Dendritic cell treated with granulocyte-macrophage colony-stimulating factor and Interleukin-4, amounts not matched to agents 40 ng/mL and 50 ng/mL, for 4 days (primary cell): ENCODE results near the gene LAMC3.

Experiments used
- H3K27ac Mint-ChIP-seq: one replicate; pipeline ENCODE4 v1.8.0; 2022; ENCODE audit warnings: mild to moderate bottlenecking, mixed read lengths
- H3K27me3 Mint-ChIP-seq: one replicate; pipeline ENCODE4 v1.8.0; 2022; ENCODE audit warnings: mild to moderate bottlenecking, mixed read lengths
- H3K36me3 Mint-ChIP-seq: one replicate; pipeline ENCODE4 v1.8.0; 2022; ENCODE audit warnings: low read depth, mixed read lengths
- H3K4me1 Mint-ChIP-seq: one replicate; pipeline ENCODE4 v1.8.0; 2022; ENCODE audit warnings: low read depth, mixed read lengths
- H3K4me3 Mint-ChIP-seq: one replicate; pipeline ENCODE4 v1.8.0; 2022; ENCODE audit warnings: mild to moderate bottlenecking, moderate library complexity, mixed read lengths
- H3K9me3 Mint-ChIP-seq: one replicate; pipeline ENCODE4 v1.8.0; 2022; ENCODE audit warnings: mixed read lengths
- intact Hi-C: fragments of 100-400 bp; cut with micrococcal nuclease; formaldehyde crosslinking; loops from one replicate; pipeline ENCODE4 v1.15.0; 2022

LAMC3 gene

DNA sequence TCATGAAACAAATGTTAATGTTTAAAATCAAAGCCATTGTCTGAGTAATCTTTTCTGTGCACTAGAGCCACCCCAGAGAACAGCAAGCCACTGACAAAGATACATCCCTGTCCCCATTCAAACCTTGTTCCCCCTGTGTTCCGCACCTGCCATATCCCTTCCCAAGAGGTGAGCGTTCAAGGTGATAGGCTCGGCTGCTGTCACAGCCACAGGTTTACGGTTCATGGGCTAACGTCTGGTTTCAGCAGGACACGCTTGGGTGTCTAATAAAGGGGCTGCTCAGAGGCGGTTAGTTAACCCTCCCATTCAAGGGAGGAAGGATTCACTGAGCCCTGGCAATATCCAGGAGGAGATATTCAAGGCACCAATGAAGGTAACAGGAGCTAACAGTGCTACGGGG, 24.5 kb upstream of the LAMC3 start:
- Mint-ChIP-seq H3K27me3 (no peaks in the 10 kb centered on the region), H3K36me3 (no peaks in the 10 kb centered on the region), H3K9me3 (no peaks in the 10 kb centered on the region), H3K27ac (no peak overlapping the region), H3K4me3 (no peak overlapping the region), H3K4me1 (peaks cover 17% of the 10 kb centered on the region)
- intact Hi-C loops: no loop called here

- intact Hi-C loops: no loop called here
- H3K27ac Mint-ChIP-seq: no peak overlapping the region
- no peak overlapping the region for H3K4me3 Mint-ChIP-seq
- H3K4me1 Mint-ChIP-seq: peaks cover 15% of the 10 kb centered on the region
- H3K27me3 Mint-ChIP-seq: no peaks in the 10 kb centered on the region
- H3K36me3 Mint-ChIP-seq: no peaks in the 10 kb centered on the region
- H3K9me3 Mint-ChIP-seq: no peaks in the 10 kb centered on the region
These were observed 23.9 kb upstream of the LAMC3 start for GRCh38 chr9:130985029-130985428.

DNA sequence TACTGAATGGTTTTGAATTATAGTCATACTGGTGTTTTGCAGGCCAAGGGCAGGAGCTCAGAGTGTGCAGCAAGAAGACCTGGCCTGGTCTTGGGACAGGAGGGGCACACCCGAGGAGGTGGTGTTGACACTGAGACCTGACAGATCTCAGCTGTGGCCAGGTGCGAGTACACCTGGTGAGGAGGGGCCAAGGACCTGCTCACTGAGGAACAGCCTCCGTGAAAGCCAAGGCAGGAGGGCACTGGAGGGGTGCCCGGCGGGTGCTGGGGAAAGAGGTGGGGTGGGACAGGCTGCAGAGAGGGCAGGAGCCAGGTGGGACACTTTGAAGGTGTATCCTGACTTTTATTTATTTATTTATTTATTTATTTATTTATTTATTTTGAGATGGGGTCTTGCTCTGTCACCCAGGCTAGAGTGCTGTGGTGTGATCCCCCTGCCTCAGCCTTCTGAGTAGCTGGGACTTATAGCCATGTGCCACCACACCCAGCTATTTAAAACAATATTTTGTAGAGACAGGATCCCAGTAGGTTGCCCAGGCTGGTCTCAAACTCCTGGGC, 23.3 kb upstream of the LAMC3 start:
- Mint-ChIP-seq H3K27me3 (no peaks in the 10 kb centered on the region), H3K9me3 (no peaks in the 10 kb centered on the region), H3K36me3 (no peaks in the 10 kb centered on the region), H3K4me1 (peaks cover 14% of the 10 kb centered on the region), H3K4me3 (no peak overlapping the region), H3K27ac (no peak overlapping the region)
- intact Hi-C loops: no loop called here

- intact Hi-C loops: no loop called here
- Mint-ChIP-seq H3K27ac (no peak overlapping the region), H3K4me3 (no peak overlapping the region), H3K9me3 (no peaks in the 10 kb centered on the region), H3K4me1 (peaks cover 10% of the 10 kb centered on the region), H3K36me3 (no peaks in the 10 kb centered on the region), H3K27me3 (no peaks in the 10 kb centered on the region)
These were observed 22.5 kb upstream of the LAMC3 start for GRCh38 chr9:130986356-130986965.

- intact Hi-C loops: no loop called here
- Mint-ChIP-seq H3K9me3 (no peaks in the 10 kb centered on the region), H3K4me1 (peaks cover 15% of the 10 kb centered on the region), H3K27me3 (no peaks in the 10 kb centered on the region), H3K4me3 (no peak overlapping the region), H3K36me3 (no peaks in the 10 kb centered on the region), H3K27ac (no peak overlapping the region)
These were observed 21.9 kb upstream of the LAMC3 start for GRCh38 chr9:130987054-130987453.

DNA sequence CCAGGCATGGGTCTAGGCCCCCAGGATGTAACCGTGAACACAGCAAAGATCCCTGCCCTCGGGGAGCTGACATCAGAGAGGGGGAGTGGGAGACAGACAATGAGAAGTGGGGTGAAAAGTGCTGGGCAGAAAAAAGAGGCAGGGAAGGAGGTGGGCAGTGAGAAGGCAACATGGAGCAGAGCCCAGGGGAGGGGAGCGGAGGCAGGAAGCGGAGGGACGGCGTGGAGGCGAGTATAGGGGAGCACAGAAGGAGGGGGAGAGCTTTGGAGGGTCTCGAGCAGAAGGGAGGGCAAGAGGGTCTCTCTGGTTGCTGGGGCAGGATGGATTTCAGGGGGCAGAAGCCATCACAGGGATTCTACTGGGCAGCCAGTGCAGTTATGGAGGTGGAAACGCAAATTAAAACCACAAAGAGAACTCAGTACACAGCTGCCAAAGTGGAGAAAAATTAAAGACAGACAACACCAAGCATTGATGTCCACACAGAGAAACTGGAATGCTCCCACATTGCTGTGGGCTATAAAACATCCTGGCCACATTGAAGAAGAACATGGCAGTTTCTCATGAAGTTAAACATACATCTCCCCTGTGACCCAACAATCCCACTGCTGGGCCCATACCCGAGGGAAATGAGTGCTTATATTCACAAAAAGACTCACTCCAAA, 21.1 kb upstream of the LAMC3 start:
- H3K27ac Mint-ChIP-seq: no peak overlapping the region
- intact Hi-C loops: no loop called here
- H3K4me3 Mint-ChIP-seq: no peak overlapping the region
- H3K36me3 Mint-ChIP-seq: no peaks in the 10 kb centered on the region
- H3K27me3 Mint-ChIP-seq: peaks cover 2% of the 10 kb centered on the region
- H3K4me1 Mint-ChIP-seq: peaks cover 23% of the 10 kb centered on the region
- no peaks in the 10 kb centered on the region for H3K9me3 Mint-ChIP-seq

DNA sequence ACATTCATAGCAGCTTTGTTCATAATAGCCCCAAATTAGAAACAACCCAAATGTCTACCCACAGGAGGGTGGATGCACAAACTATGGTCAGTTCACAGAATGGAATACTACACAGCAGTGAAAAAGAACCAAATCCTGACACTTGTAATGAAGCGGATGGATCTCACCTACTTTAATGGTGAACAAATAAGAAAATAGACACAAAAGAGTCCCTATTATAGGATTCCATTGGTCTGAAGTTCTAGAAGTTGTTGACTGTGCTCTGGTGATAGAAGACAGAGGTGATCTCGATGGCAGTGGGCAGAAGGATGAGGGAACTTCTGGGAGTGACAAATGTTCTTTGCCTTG, 20.6 kb upstream of the LAMC3 start:
- Mint-ChIP-seq H3K36me3 (no peaks in the 10 kb centered on the region), H3K4me1 (peaks cover 28% of the 10 kb centered on the region), H3K27ac (no peak overlapping the region), H3K9me3 (no peaks in the 10 kb centered on the region), H3K4me3 (no peak overlapping the region), H3K27me3 (peaks cover 2% of the 10 kb centered on the region)
- intact Hi-C loops: no loop called here

- H3K27me3 Mint-ChIP-seq: peaks cover 2% of the 10 kb centered on the region
- no peak overlapping the region for H3K27ac Mint-ChIP-seq
- H3K4me3 Mint-ChIP-seq: no peak overlapping the region
- no peaks in the 10 kb centered on the region for H3K9me3 Mint-ChIP-seq
- H3K4me1 Mint-ChIP-seq: peaks cover 28% of the 10 kb centered on the region
- no peaks in the 10 kb centered on the region for H3K36me3 Mint-ChIP-seq
- intact Hi-C loops: no loop called here
These were observed 20.1 kb upstream of the LAMC3 start for GRCh38 chr9:130988905-130989304.

DNA sequence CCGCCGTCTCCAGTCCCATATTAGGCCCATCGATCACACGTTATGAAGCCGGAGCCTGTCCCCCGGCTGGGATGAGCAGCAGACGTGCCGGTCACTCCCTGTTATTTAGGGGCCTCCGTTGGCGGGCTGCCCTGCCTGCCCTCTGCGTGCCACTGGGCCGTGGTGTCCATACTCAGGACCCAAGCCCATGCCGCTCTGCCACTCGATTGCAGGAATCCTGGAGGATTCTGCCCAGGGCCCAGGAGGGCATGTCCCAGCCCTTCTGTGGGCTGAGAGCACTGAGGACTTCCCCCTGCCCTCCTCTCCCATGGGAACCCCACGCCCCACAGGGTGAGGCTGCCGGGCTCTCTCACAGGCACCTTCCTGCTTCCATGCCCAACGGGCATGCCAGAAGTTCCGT, 19.6 kb upstream of the LAMC3 start:
- intact Hi-C loops: no loop called here
- peaks cover 2% of the 10 kb centered on the region for H3K27me3 Mint-ChIP-seq
- no peak overlapping the region for H3K4me3 Mint-ChIP-seq
- H3K9me3 Mint-ChIP-seq: no peaks in the 10 kb centered on the region
- H3K36me3 Mint-ChIP-seq: no peaks in the 10 kb centered on the region
- H3K4me1 Mint-ChIP-seq: peaks cover 28% of the 10 kb centered on the region
- H3K27ac Mint-ChIP-seq: no peak overlapping the region

- Mint-ChIP-seq H3K27ac (no peak overlapping the region), H3K9me3 (no peaks in the 10 kb centered on the region), H3K27me3 (peaks cover 2% of the 10 kb centered on the region), H3K36me3 (no peaks in the 10 kb centered on the region), H3K4me3 (no peak overlapping the region), H3K4me1 (peaks cover 28% of the 10 kb centered on the region)
- intact Hi-C loops: no loop called here
These were observed 19.1 kb upstream of the LAMC3 start for GRCh38 chr9:130989891-130990290.

DNA sequence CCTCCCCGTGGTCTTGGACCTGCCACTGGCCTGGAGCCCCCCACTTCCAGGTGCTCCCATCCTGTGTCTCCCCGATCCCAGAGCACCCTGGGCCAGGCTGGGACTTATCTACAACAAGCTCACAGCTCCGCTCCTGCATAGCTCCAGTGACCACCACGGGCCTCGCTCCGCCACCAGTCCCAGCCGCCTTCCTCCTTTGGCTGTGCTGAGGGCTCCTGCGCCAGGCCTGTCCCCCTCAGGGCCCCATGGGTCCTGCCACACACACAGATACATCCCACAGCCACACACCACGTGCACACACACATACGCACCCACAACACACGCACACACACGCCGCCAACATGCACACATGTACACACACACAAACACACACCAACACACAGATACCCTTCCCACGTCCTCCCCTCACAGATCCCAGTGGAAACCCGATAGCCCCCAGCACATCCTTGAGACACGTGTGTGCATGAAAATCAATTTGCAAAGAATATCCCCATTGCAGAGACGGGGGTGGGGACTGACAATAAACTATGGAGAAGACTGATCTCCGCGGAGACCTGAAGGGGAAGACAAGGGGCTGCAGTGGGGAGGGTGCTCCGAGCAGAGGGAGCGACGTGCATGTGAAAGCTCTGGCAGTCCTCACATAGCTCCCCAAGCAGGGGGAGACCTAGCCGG, 18.5 kb upstream of the LAMC3 start:
- no peaks in the 10 kb centered on the region for H3K36me3 Mint-ChIP-seq
- H3K4me3 Mint-ChIP-seq: no peak overlapping the region
- H3K27ac Mint-ChIP-seq: no peak overlapping the region
- peaks cover 2% of the 10 kb centered on the region for H3K27me3 Mint-ChIP-seq
- intact Hi-C loops: no loop called here
- peaks cover 28% of the 10 kb centered on the region for H3K4me1 Mint-ChIP-seq
- H3K9me3 Mint-ChIP-seq: no peaks in the 10 kb centered on the region

- no peaks in the 10 kb centered on the region for H3K9me3 Mint-ChIP-seq
- no peak overlapping the region for H3K27ac Mint-ChIP-seq
- H3K4me3 Mint-ChIP-seq: no peak overlapping the region
- intact Hi-C loops: no loop called here
- peaks cover 2% of the 10 kb centered on the region for H3K27me3 Mint-ChIP-seq
- H3K4me1 Mint-ChIP-seq: peaks cover 28% of the 10 kb centered on the region
- no peaks in the 10 kb centered on the region for H3K36me3 Mint-ChIP-seq
These were observed 17.8 kb upstream of the LAMC3 start for GRCh38 chr9:130990978-130991777.

GRCh38 chr9:130991778-130992681, 16.9 kb upstream of the LAMC3 start:
- H3K27ac Mint-ChIP-seq: no peak overlapping the region
- H3K4me3 Mint-ChIP-seq: no peak overlapping the region
- H3K36me3 Mint-ChIP-seq: no peaks in the 10 kb centered on the region
- H3K4me1 Mint-ChIP-seq: peaks cover 28% of the 10 kb centered on the region
- H3K9me3 Mint-ChIP-seq: no peaks in the 10 kb centered on the region
- peaks cover 2% of the 10 kb centered on the region for H3K27me3 Mint-ChIP-seq
- intact Hi-C loops: no loop called here
